Smooth muscle cell (in vitro differentiated cells): ENCODE measurements around the gene TCHH. TPM values are rescaled to one million over a fixed set of nuclear protein-coding genes. Genes with fewer than 3 reads are reported as not detected.

Experiments
- DNase-seq: peaks from one replicate; lab custom pipeline; 2025; ENCODE audit not compliant: unreplicated experiment; lab: John Stamatoyannopoulos, UW
- H2AFZ ChIP-seq: fragments of 200-600 bp; sonication (generic); 2 replicates; pipeline ENCODE4 v1.6.0; 2016; ENCODE audit warnings: antibody characterized with exemption, low read depth, mild to moderate bottlenecking
- H3F3A ChIP-seq: fragments of 200-600 bp; sonication (generic); 2 replicates; pipeline ENCODE4 v1.6.0; 2017; ENCODE audit warnings: antibody characterized with exemption, low read depth
- H3K27ac ChIP-seq: fragments of 200-600 bp; sonication (generic); 2 replicates; pipeline ENCODE4 v1.5.1; 2016; ENCODE audit warnings: low read depth, mild to moderate bottlenecking
- H3K27me3 ChIP-seq: fragments of 200-600 bp; sonication (generic); 2 replicates; pipeline ENCODE4 v1.6.1; 2016; ENCODE audit warnings: low read depth, mild to moderate bottlenecking
- H3K36me3 ChIP-seq: fragments of 200-600 bp; sonication (generic); 2 replicates; pipeline ENCODE4 v1.5.1; 2016; ENCODE audit warnings: low read depth
- H3K4me1 ChIP-seq: fragments of 200-600 bp; sonication (generic); 2 replicates; pipeline ENCODE4 v1.5.1; 2016; ENCODE audit warnings: low read depth
- H3K4me2 ChIP-seq: fragments of 200-600 bp; sonication (generic); 2 replicates; pipeline ENCODE4 v1.6.0; 2016; ENCODE audit warnings: mild to moderate bottlenecking
- H3K4me3 ChIP-seq: fragments of 200-600 bp; sonication (generic); 2 replicates; pipeline ENCODE4 v1.5.1; 2016; ENCODE audit warnings: mild to moderate bottlenecking
- H3K79me2 ChIP-seq: fragments of 200-600 bp; sonication (generic); 2 replicates; pipeline ENCODE4 v1.6.0; 2016; ENCODE audit warnings: low read depth, mild to moderate bottlenecking
- H3K9ac ChIP-seq: fragments of 200-600 bp; sonication (generic); 2 replicates; pipeline ENCODE4 v1.6.0; 2016; ENCODE audit warnings: low read depth
- H3K9me3 ChIP-seq: fragments of 200-600 bp; sonication (generic); replicated peaks from 2 replicates; pipeline ENCODE4 v1.5.1; 2016; ENCODE audit warnings: low read depth
- H4K20me1 ChIP-seq: fragments of 200-600 bp; sonication (generic); 2 replicates; pipeline ENCODE4 v1.6.0; 2016; ENCODE audit warnings: low read depth
- WGBS: methylation state at CpG from one replicate; pipeline ENCODE4 v1.1.7; 2016; ENCODE audit warnings: low lambda C conversion rate; 5-methylcytosine and 5-hydroxymethylcytosine counted together
- polyA plus RNA-seq: library from polyadenylated mRNA; unstranded; fragments of >200 nt; fragmentation: Nextera tagmentation; extraction: Ambion mirVana; gene quantifications from 2 replicates; pipeline ENCODE4 v1.2.1, GENCODE V29; 2016
- total RNA-seq: library from RNA; depleted of rRNA; stranded (reverse); fragments of >200 nt; gene quantifications from 2 replicates; pipeline ENCODE4 v1.2.3, GENCODE V29; 2014
- TF ChIP-seq, protein P1 (sequence below): fragments of 200-600 bp; sonication (generic); IDR thresholded peaks from 2 replicates; pipeline ENCODE4 v1.5.1; 2017; ENCODE audit warnings: borderline replicate concordance, mild to moderate bottlenecking, antibody characterized with exemption; ENCODE audit not compliant: insufficient read depth, poor library complexity, severe bottlenecking

The TCHH gene
- total and polyA plus RNA-seq, 2 experiments from 2014 or later, result not detected

GRCh38 chr1:152143150-152143887 lies 28.1 kb upstream of the TCHH start:
- no peaks in the 10 kb centered on the region for H3K4me1 ChIP-seq
- no peak overlapping the region for H3K27ac ChIP-seq
- H3K9ac ChIP-seq, result no peak overlapping the region
- no peak overlapping the region for H3K4me3 ChIP-seq
- H2AFZ ChIP-seq, result no peak overlapping the region
- TF ChIP-seq, protein P1, sequence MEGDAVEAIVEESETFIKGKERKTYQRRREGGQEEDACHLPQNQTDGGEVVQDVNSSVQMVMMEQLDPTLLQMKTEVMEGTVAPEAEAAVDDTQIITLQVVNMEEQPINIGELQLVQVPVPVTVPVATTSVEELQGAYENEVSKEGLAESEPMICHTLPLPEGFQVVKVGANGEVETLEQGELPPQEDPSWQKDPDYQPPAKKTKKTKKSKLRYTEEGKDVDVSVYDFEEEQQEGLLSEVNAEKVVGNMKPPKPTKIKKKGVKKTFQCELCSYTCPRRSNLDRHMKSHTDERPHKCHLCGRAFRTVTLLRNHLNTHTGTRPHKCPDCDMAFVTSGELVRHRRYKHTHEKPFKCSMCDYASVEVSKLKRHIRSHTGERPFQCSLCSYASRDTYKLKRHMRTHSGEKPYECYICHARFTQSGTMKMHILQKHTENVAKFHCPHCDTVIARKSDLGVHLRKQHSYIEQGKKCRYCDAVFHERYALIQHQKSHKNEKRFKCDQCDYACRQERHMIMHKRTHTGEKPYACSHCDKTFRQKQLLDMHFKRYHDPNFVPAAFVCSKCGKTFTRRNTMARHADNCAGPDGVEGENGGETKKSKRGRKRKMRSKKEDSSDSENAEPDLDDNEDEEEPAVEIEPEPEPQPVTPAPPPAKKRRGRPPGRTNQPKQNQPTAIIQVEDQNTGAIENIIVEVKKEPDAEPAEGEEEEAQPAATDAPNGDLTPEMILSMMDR, result no peak
- no peaks in the 10 kb centered on the region for H3K27me3 ChIP-seq
- WGBS, result 58% methylated on average over 2 of the region's 2 CpGs
- H3K79me2 ChIP-seq, result no peaks in the 10 kb centered on the region
- H3F3A ChIP-seq, result no peaks in the 10 kb centered on the region
- no peaks in the 10 kb centered on the region for H4K20me1 ChIP-seq
- no peak overlapping the region for H3K4me2 ChIP-seq
- no peaks in the 10 kb centered on the region for H3K9me3 ChIP-seq
- H3K36me3 ChIP-seq, result no peaks in the 10 kb centered on the region
- DNase-seq, result no peak

- 0% methylated on average over 1 of the region's 1 CpG for WGBS
These were observed 26.8 kb upstream of the TCHH start for GRCh38 chr1:152141971-152142584.

DNA sequence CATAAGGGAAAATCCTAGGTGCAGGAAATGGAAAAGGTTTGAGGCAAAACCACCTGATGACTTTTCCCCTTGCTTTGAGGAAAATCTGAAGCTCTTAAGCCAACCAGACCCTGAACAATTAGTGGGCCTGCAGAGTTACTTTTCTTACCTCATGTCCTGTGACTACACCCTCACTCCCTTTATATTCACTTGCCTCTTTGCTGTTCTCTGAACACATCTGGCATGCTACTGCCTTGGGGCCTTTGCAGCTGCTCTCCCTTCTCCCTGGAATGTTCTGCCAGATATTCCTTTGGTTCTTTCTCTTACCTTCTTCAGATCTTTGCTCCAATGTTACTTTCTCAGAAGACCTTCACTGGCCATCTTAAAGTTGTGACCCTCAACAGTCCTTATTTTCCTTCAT lies 22.0 kb upstream of the TCHH start:
- no peaks in the 10 kb centered on the region for H3K79me2 ChIP-seq
- no peak overlapping the region for H3K4me3 ChIP-seq
- no peak overlapping the region for H3K27ac ChIP-seq
- TF ChIP-seq, protein P1, result no peak
- H3K9ac ChIP-seq, result no peak overlapping the region
- H3K36me3 ChIP-seq, result no peaks in the 10 kb centered on the region
- no peak for DNase-seq
- no peaks in the 10 kb centered on the region for H3K9me3 ChIP-seq
- H3K4me1 ChIP-seq, result no peaks in the 10 kb centered on the region
- H3K27me3 ChIP-seq, result no peaks in the 10 kb centered on the region
- no peak overlapping the region for H3K4me2 ChIP-seq
- no peaks in the 10 kb centered on the region for H3F3A ChIP-seq
- H4K20me1 ChIP-seq, result no peaks in the 10 kb centered on the region
- no peak overlapping the region for H2AFZ ChIP-seq

More at GRCh38 chr1:152141971-152142584, 26.8 kb upstream of the TCHH start:
- H3K9ac ChIP-seq, result no peak overlapping the region
- TF ChIP-seq, protein P1, result peak; percentile 51
- H2AFZ ChIP-seq, result no peak overlapping the region
- no peaks in the 10 kb centered on the region for H3K79me2 ChIP-seq
- no peaks in the 10 kb centered on the region for H3K27me3 ChIP-seq
- H3K27ac ChIP-seq, result no peak overlapping the region
- H3K36me3 ChIP-seq, result no peaks in the 10 kb centered on the region
- no peaks in the 10 kb centered on the region for H3K9me3 ChIP-seq
- no peaks in the 10 kb centered on the region for H3F3A ChIP-seq
- no peaks in the 10 kb centered on the region for H3K4me1 ChIP-seq
- DNase-seq, result no peak
- H3K4me3 ChIP-seq, result no peak overlapping the region
- no peak overlapping the region for H3K4me2 ChIP-seq
- H4K20me1 ChIP-seq, result no peaks in the 10 kb centered on the region

GRCh38 chr1:152130186-152130585 lies 14.9 kb upstream of the TCHH start:
- Histone ChIP-seq H2AFZ (no peak overlapping the region), H3K4me2 (no peak overlapping the region), H3K4me1 (no peaks in the 10 kb centered on the region), H4K20me1 (no peaks in the 10 kb centered on the region), H3K9me3 (no peaks in the 10 kb centered on the region), H3K36me3 (no peaks in the 10 kb centered on the region), H3F3A (no peaks in the 10 kb centered on the region), H3K4me3 (no peak overlapping the region), H3K79me2 (no peaks in the 10 kb centered on the region), H3K27me3 (no peaks in the 10 kb centered on the region), H3K27ac (no peak overlapping the region), H3K9ac (no peak overlapping the region)
- TF ChIP-seq, protein P1, result no peak
- no peak for DNase-seq
